Mammary epithelial cell (primary cell): ENCODE measurements around the gene PIGH.

Experiments
- EZH2 ChIP-seq: IDR thresholded peaks from 2 replicates; pipeline ENCODE4 v1.6.1; 2012; ENCODE audit warnings: low read length, inconsistent platforms, borderline replicate concordance
- TF ChIP-seq, protein P1 (sequence below), 2 donors: IDR thresholded peaks in 1 of 2; conservative IDR thresholded peaks in 1 of 2; 2 replicates each; pipeline ENCODE4 v1.5.1; 2011 to 2012; ENCODE audit warnings: inconsistent platforms in 2 of 2, low read length in 2 of 2, mild to moderate bottlenecking in 2 of 2, control low read depth in 1 of 2, low read depth in 1 of 2; ENCODE audit not compliant: insufficient read depth in 1 of 2; ENCODE audit errors: extremely low read depth in 1 of 2

DNA sequence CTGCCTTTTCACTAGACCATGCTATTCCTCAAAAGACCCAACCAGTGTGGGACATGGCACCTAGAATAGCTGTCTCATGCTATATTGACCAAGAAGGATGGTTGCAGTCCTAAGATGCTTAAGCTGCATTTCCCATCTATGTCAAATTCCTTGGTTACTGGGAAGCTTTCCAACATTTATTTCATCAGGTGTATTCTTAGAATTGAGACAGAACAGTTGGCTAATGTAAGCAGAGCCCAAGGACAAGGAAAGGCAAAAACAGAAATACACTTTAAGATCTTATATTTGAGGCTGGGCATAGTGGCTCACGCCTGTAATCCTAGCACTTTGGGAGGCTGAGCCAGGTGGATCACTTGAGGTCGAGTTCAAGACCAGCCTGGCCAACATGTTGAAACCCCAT, 44.4 kb upstream of the PIGH start:
- TF ChIP-seq EZH2: no peak
- TF ChIP-seq, protein P1, sequence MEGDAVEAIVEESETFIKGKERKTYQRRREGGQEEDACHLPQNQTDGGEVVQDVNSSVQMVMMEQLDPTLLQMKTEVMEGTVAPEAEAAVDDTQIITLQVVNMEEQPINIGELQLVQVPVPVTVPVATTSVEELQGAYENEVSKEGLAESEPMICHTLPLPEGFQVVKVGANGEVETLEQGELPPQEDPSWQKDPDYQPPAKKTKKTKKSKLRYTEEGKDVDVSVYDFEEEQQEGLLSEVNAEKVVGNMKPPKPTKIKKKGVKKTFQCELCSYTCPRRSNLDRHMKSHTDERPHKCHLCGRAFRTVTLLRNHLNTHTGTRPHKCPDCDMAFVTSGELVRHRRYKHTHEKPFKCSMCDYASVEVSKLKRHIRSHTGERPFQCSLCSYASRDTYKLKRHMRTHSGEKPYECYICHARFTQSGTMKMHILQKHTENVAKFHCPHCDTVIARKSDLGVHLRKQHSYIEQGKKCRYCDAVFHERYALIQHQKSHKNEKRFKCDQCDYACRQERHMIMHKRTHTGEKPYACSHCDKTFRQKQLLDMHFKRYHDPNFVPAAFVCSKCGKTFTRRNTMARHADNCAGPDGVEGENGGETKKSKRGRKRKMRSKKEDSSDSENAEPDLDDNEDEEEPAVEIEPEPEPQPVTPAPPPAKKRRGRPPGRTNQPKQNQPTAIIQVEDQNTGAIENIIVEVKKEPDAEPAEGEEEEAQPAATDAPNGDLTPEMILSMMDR (conservative IDR thresholded peaks at IDR 0.05 in 1 of 2, IDR thresholded peaks at IDR 0.05 in 1 of 2; ENCODE audit: extremely low read depth in 1 of 2, insufficient read depth in 1 of 2, low read depth in 1 of 2, low read length in 2 of 2): no peak
